ENCODE measurements around the gene ZNF470. TPM values are rescaled to one million over a fixed set of nuclear protein-coding genes. Genes with fewer than 3 reads are reported as not detected.

Gene ZNF470
- total RNA-seq, 2 donors from 2014 or later = 1.3 to 2.5 TPM

- no peak for DNase-seq
- intact Hi-C loops (cut with DNase I, micrococcal nuclease) = no loop called here
- ATAC-seq = no peak
These were observed 34.1 kb downstream of the ZNF470 start for GRCh38 chr19:56601375-56601774.

- DNase-seq = no peak
- intact Hi-C loops (cut with DNase I, micrococcal nuclease) = no loop called here
- no peak for ATAC-seq
These were observed 36.6 kb downstream of the ZNF470 start for GRCh38 chr19:56603829-56604228.

- DNase-seq = no peak
- ATAC-seq = no peak
- intact Hi-C loops (cut with DNase I, micrococcal nuclease) = no loop called here
These were observed 41.2 kb downstream of the ZNF470 start for GRCh38 chr19:56608274-56608964.

GRCh38 chr19:56611288-56611687 is 44.0 kb downstream of the ZNF470 start:
- intact Hi-C loops (cut with DNase I, micrococcal nuclease) = no loop called here
- ATAC-seq (no peak), DNase-seq (no peak)

GRCh38 chr19:56612737-56613136 is 45.5 kb downstream of the ZNF470 start:
- ATAC-seq (no peak), DNase-seq (no peak)
- intact Hi-C loops (cut with DNase I, micrococcal nuclease) = no loop called here

- ATAC-seq (no peak), DNase-seq (no peak)
- intact Hi-C loops (cut with DNase I, micrococcal nuclease) = no loop called here
These were observed 46.4 kb downstream of the ZNF470 start for GRCh38 chr19:56613639-56614038.

- DNase-seq = no peak
- ATAC-seq = no peak
- intact Hi-C loops (cut with DNase I, micrococcal nuclease) = no loop called here
These were observed 50.3 kb downstream of the ZNF470 start for GRCh38 chr19:56617531-56617930.

- DNase-seq (no peak), ATAC-seq (no peak)
- intact Hi-C loops (cut with DNase I, micrococcal nuclease) = no loop called here
These were observed 51.9 kb downstream of the ZNF470 start for GRCh38 chr19:56619121-56619520.

- DNase-seq = no peak
- intact Hi-C loops (cut with DNase I, micrococcal nuclease) = no loop called here
- no peak for ATAC-seq
These were observed 55.1 kb downstream of the ZNF470 start for GRCh38 chr19:56622374-56622773.

GRCh38 chr19:56623006-56623405 is 55.7 kb downstream of the ZNF470 start:
- intact Hi-C loops (cut with DNase I, micrococcal nuclease) = no loop called here
- DNase-seq = no peak
- ATAC-seq = no peak

GRCh38 chr19:56625708-56626107 is 58.4 kb downstream of the ZNF470 start:
- DNase-seq = no peak
- ATAC-seq = no peak
- intact Hi-C loops (cut with DNase I, micrococcal nuclease) = no loop called here

GRCh38 chr19:56633021-56633420 is 65.8 kb downstream of the ZNF470 start:
- intact Hi-C loops (cut with DNase I, micrococcal nuclease) = no loop called here
- no peak for DNase-seq
- ATAC-seq = no peak

GRCh38 chr19:56637976-56638555 is 70.8 kb downstream of the ZNF470 start:
- intact Hi-C loops (cut with DNase I, micrococcal nuclease) = no loop called here
- DNase-seq = peak; percentile 35 to 47
- no peak for ATAC-seq

Other genes with a start within 250 kb of the ZNF470 start
- 1 to 10 TPM; 1.1 to 1.3 TPM for gene ZNF582, start 173.9 kb upstream of the ZNF470 start, total RNA-seq
- 1 to 10 TPM; 1.5 to 2.4 TPM for gene ZNF583, start 163.1 kb upstream of the ZNF470 start, total RNA-seq
- under 1 TPM; 0.34 to 0.67 TPM for gene ZNF667, start 90.1 kb upstream of the ZNF470 start, total RNA-seq
- gene ZNF471, start 59.6 kb upstream of the ZNF470 start, total RNA-seq = 1 to 10 TPM; 2.6 to 4.4 TPM
- gene ZFP28, start 28.5 kb upstream of the ZNF470 start, total RNA-seq = 1 to 10 TPM in 1 of 2 donors, under 1 TPM in 1; 0.98 to 2.0 TPM
- gene ZNF71, start 27.8 kb downstream of the ZNF470 start, total RNA-seq = 1 to 10 TPM; 2.1 to 3.8 TPM
- under 1 TPM in 1 of 2 donors, not detected in 1; 0.27 TPM for gene SMIM17, start 75.7 kb downstream of the ZNF470 start, total RNA-seq
- 1 to 10 TPM in 1 of 2 donors, under 1 TPM in 1; 0.55 to 1.6 TPM for gene ZNF835, start 104.3 kb downstream of the ZNF470 start, total RNA-seq

All from left colon (tissue), 2 donors.